ENCODE results near the gene GOLPH3L. TPM values are rescaled to one million over a fixed set of nuclear protein-coding genes. Genes with fewer than 3 reads are reported as not detected.
A peak's percentile ranks its signal among the peaks of the same experiment; 100 is the strongest.

Gene GOLPH3L
- total RNA-seq, 2 donors from 2014 or later = 45.1 to 45.2 TPM

- DNase-seq = peak; percentile 99
- Histone ChIP-seq H3K9ac (ENCODE audit: extremely low read depth, low read length, poor library complexity, severe bottlenecking) (peak within 1 kb of the TSS; percentile 94), H3K4me1 (ENCODE audit: control insufficient read depth, insufficient read depth, low read length) (peaks cover 18% of the 10 kb centered on the region), H3K4me3 (ENCODE audit: low read length) (peak within 1 kb of the TSS; percentile 99), H3K27me3 (ENCODE audit: control insufficient read depth, insufficient read depth, low read length, poor library complexity, severe bottlenecking) (no peaks in the 10 kb centered on the region), H3K36me3 (ENCODE audit: control insufficient read depth, insufficient read depth, low read length) (peaks cover 31% of the 10 kb centered on the region), H3K9me3 (ENCODE audit: control insufficient read depth, low read length) (no peaks in the 10 kb centered on the region), H3K27ac (ENCODE audit: low read depth, low read length) (peak within 1 kb of the TSS; percentile 98)
- H3K27ac Mint-ChIP-seq = no peak within 1 kb of the TSS
- H3K27me3 Mint-ChIP-seq (ENCODE audit: insufficient read depth) = no peaks in the 10 kb centered on the region
- H3K36me3 Mint-ChIP-seq (ENCODE audit: low read depth) = peaks cover 28% of the 10 kb centered on the region
- no peaks in the 10 kb centered on the region for H3K9me3 Mint-ChIP-seq
- H3K4me1 Mint-ChIP-seq = peaks cover 62% of the 10 kb centered on the region
- TF ChIP-seq, protein P1, sequence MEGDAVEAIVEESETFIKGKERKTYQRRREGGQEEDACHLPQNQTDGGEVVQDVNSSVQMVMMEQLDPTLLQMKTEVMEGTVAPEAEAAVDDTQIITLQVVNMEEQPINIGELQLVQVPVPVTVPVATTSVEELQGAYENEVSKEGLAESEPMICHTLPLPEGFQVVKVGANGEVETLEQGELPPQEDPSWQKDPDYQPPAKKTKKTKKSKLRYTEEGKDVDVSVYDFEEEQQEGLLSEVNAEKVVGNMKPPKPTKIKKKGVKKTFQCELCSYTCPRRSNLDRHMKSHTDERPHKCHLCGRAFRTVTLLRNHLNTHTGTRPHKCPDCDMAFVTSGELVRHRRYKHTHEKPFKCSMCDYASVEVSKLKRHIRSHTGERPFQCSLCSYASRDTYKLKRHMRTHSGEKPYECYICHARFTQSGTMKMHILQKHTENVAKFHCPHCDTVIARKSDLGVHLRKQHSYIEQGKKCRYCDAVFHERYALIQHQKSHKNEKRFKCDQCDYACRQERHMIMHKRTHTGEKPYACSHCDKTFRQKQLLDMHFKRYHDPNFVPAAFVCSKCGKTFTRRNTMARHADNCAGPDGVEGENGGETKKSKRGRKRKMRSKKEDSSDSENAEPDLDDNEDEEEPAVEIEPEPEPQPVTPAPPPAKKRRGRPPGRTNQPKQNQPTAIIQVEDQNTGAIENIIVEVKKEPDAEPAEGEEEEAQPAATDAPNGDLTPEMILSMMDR (conservative IDR thresholded peaks at IDR 0.05) = no peak
- WGBS, 2 experiments (ENCODE audit: insufficient coverage in 1 of 2, insufficient read length in 1 of 2) = 0 to 1% methylated on average over 22 to 46 of the region's 49 CpGs
- no peak within 1 kb of the TSS for H3K4me3 Mint-ChIP-seq
Observed at GRCh38 chr1:150629115-150629928, 67.6 kb downstream of the GOLPH3L start, which contains the start of gene ENSA. Gene ENSA (minus strand): TSS chr1:150629612. CDS start chr1:150629470, 142 bp downstream.

DNA sequence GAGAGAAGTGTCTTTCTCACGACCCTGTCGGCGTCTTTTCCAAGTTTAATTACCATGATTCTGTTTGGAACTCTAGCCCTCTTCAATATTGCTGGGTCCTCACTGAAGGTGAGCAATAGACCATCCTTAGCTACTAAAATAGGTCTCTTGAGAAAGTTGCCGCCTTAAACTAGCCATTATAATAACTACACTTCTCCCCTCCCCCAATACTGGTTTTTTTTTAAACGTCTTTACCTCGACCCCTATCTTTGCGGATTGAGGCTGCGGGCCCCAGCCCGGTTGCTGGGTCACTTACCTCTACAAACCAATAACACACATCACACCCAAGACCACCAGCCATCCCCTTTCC is 68.2 kb downstream of the GOLPH3L start:
- Mint-ChIP-seq H3K27ac (no peak overlapping the region), H3K4me1 (peaks cover 60% of the 10 kb centered on the region), H3K27me3 (ENCODE audit: insufficient read depth) (no peaks in the 10 kb centered on the region), H3K36me3 (ENCODE audit: low read depth) (peaks cover 34% of the 10 kb centered on the region), H3K9me3 (no peaks in the 10 kb centered on the region), H3K4me3 (no peak overlapping the region)
- no peak overlapping the region for H3K27ac ChIP-seq (ENCODE audit: low read depth, low read length)
- H3K4me3 ChIP-seq (ENCODE audit: low read length) = peak overlapping the region; percentile 99
- H3K9me3 ChIP-seq (ENCODE audit: control insufficient read depth, low read length) = no peaks in the 10 kb centered on the region
- H3K27me3 ChIP-seq (ENCODE audit: control insufficient read depth, insufficient read depth, low read length, poor library complexity, severe bottlenecking) = no peaks in the 10 kb centered on the region
- H3K4me1 ChIP-seq (ENCODE audit: control insufficient read depth, insufficient read depth, low read length) = peaks cover 16% of the 10 kb centered on the region
- TF ChIP-seq, protein P1 (conservative IDR thresholded peaks at IDR 0.05) = no peak
- H3K9ac ChIP-seq (ENCODE audit: extremely low read depth, low read length, poor library complexity, severe bottlenecking) = peak overlapping the region; percentile 94
- H3K36me3 ChIP-seq (ENCODE audit: control insufficient read depth, insufficient read depth, low read length) = peaks cover 37% of the 10 kb centered on the region
- no peak for DNase-seq
- WGBS, 2 experiments (ENCODE audit: insufficient coverage in 1 of 2, insufficient read length in 1 of 2) = 0 to 1% methylated on average over 9 of the region's 9 CpGs

- no peak overlapping the region for H3K27ac Mint-ChIP-seq
- DNase-seq = no peak
- Histone ChIP-seq H3K9me3 (ENCODE audit: control insufficient read depth, low read length) (no peaks in the 10 kb centered on the region), H3K27ac (ENCODE audit: low read depth, low read length) (no peak overlapping the region), H3K4me3 (ENCODE audit: low read length) (peak overlapping the region; percentile 99), H3K4me1 (ENCODE audit: control insufficient read depth, insufficient read depth, low read length) (peaks cover 16% of the 10 kb centered on the region), H3K36me3 (ENCODE audit: control insufficient read depth, insufficient read depth, low read length) (peaks cover 43% of the 10 kb centered on the region), H3K27me3 (ENCODE audit: control insufficient read depth, insufficient read depth, low read length, poor library complexity, severe bottlenecking) (no peaks in the 10 kb centered on the region), H3K9ac (ENCODE audit: extremely low read depth, low read length, poor library complexity, severe bottlenecking) (peak overlapping the region; percentile 94)
- H3K27me3 Mint-ChIP-seq (ENCODE audit: insufficient read depth) = no peaks in the 10 kb centered on the region
- TF ChIP-seq, protein P1 (conservative IDR thresholded peaks at IDR 0.05) = no peak
- peaks cover 41% of the 10 kb centered on the region for H3K36me3 Mint-ChIP-seq (ENCODE audit: low read depth)
- H3K9me3 Mint-ChIP-seq = no peaks in the 10 kb centered on the region
- 66 to 79% methylated on average over 3 to 5 of the region's 5 CpGs for WGBS, 2 experiments (ENCODE audit: insufficient coverage in 1 of 2, insufficient read length in 1 of 2)
- H3K4me3 Mint-ChIP-seq = no peak overlapping the region
- peaks cover 57% of the 10 kb centered on the region for H3K4me1 Mint-ChIP-seq
Observed at GRCh38 chr1:150627826-150628410, 69.0 kb downstream of the GOLPH3L start.
